ENCODE measurements around the gene UBR4.

The UBR4 gene

DNA sequence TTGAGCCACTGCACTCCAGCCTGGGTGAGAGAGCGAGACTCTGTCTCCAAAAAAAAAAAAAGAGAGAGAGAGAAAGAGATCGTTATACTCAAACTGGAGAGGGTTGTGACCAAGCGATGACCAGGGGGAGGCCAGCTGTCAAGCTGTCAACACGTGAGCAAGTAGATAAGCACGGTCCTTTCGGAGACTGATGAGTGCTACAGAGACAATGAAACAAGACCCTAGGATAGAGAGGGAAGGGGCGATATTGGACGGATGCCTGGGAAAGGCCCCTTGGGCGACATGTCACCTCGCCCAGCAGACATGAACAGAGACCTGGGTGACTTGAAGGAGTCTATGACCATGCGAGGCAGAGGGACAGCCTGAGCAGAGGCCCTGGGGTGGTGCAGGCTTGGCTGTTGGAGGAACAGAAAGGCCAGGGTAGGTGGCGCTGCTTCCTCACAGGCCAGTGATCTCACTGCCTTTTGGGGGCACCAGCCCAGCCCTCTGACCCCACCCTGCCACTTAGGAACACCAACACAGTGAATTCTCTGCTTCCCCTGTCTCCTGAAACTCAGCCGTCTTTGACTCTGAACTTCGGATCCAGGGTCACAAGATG is 152.8 kb downstream of the UBR4 start:
- no peak for DNase-seq (ENCODE audit: low read depth)

DNA sequence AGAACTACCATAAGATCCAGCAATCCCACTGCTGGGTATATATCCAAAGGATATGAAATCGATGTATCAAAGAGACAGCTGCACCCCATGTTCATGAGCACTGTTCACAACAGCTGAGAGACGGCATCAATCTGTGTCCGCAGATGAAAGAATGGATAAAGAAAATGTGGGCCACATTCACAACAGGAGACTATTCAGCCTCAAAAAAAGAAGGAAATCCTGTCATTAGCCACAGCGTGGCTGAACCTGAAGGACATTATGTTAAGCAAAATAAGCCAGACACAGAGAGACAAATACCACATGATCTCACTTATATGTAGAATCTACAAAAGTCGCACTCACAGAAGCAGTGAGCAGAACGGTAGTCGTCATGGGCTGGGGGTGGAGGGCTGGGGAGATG is 154.4 kb downstream of the UBR4 start:
- no peak for DNase-seq (ENCODE audit: low read depth)

DNA sequence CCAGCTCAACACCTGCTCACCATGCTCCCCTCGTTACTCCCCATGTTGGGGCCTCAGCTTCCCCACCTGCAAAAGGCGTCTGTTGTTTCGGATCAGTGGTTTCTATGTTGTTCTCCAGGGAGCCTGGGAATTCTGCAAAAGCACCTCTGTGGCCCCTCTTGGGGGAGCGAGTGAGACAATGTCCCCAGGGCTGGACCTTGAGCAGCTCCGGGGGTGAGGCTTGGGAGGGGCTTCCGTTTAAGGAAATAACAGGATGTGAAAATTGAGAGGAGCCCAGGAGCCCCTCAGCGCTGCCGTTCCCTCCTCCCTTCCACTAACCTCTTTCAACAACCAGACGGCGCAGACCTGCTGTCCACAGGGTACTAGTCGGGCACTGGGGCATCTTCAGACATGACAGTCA is 155.1 kb downstream of the UBR4 start:
- DNase-seq (ENCODE audit: low read depth) = no peak

DNA sequence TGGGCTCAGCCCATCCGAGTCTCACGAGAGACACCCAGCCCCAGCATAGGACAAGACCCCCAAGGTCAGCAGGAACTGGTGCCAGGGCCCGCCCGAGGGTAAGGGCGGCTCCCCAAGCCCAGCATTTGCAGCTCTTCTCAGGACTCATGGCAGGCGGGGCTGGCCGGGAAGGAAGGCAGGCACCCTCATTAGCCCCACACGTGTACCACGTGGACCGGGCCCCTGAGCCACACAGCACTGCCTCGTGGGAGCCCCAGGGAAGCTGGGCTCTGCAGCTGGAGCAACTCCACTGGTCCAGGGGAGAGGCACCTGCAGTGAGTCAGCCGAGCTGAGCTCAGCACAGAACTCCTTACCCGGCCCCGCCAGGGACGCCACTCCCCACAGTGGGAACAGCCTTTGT is 155.8 kb downstream of the UBR4 start:
- no peak for DNase-seq (ENCODE audit: low read depth)

DNA sequence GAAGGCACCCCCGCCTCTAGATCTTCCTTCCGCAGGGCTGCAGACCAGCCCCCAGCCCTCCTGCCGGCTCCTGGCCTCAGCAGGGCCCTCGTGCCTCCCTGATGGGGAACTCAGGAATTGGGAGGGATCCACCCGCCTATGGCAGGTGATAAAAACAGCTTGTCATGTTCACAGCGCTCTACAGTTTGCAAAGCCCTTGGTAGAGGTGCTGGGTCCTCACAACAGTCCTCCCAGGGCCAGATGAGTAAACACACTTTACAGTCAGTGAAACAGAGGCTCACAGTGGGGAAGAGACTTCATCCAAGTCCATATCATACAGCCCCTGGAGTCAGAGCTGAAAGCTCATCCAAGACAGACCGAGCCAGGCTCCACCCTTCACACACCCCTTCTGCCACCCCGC is 156.6 kb downstream of the UBR4 start:
- no peak for DNase-seq (ENCODE audit: low read depth)

DNA sequence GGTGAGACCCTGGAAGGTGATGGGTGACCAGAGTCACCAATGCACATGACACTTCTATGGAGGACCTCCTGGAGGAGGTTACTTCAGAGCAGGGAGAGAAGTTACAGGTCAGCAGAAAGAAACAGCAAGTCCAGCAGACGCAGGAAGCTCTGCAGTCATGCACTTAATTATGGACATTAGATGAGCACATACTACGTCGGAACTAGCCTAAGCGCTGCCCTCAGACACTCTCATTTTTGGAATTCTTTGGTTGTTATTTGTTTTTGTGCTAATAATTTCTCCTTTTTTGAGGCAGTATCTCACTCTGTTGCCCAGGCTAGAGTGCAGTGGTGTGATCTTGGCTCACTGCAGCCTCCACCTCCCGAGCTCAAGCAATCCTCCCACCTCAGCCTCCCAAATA is 160.3 kb downstream of the UBR4 start:
- DNase-seq (ENCODE audit: low read depth) = no peak

DNA sequence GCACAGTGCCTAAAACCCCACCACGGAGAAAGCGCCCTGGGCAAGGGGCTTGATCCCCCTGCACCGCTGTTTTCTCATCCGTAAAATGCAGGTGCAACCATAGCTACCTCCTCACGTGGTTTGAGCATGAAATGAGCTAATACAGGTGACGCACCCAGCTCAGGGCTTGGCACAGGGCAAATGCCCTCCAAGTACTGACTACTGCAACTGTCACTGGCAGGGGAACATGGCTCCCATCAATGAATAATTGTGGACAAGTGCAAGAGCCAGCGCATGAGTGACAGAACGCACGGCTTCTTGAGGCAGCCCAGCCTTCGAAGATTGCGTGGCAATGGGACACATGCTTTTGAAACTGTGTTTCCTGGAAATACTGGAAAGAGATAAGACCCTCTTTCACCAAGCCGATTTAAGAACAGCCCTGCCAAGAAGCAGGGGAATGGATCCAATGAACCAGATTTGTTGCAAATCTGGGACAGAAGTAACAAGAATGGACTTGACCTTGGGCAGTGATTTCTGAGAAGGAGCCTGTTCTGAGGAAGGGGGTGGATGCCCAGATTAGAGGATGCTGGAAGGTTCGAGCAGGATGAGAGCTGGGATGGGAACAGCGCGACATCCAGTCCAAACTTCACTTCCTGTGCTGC is 160.8 kb downstream of the UBR4 start:
- DNase-seq (ENCODE audit: low read depth) = no peak

DNA sequence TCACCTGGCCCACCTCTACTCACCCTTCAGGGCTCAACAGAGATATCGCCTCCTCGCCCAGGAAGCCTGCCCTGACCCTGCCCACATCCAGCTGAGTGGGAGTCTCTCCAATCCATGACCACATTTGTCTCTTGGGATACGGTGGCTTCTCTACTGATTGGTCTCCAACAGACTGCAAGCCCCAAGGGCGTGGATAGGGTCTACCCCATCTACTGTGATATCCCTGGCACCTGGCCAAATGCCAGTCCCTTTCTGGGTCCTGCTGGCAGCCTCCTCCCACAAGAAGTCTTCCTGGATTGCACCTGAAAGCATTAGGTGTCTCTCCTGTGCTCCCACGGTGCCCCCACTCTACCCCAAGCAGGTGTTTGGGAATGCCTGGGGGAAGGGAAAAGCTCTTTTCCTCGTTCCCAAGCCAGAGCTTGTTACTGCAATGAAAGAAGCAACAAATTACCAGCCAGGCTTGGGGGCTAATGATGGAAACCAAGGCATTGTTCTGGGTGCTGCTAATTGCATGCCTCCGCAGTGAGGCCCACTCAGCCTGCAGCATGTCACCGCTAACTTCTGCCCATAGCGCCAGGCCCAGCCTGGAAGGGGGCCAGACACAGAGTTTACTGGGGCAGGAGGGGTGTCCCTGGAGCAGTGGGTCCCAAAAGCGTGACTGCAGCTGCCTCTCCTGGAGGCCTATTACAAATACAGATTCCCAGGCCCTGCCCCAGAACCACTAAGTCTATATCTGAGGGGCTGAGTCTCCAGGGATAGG is 162.9 kb downstream of the UBR4 start:
- no peak for DNase-seq (ENCODE audit: low read depth)

DNA sequence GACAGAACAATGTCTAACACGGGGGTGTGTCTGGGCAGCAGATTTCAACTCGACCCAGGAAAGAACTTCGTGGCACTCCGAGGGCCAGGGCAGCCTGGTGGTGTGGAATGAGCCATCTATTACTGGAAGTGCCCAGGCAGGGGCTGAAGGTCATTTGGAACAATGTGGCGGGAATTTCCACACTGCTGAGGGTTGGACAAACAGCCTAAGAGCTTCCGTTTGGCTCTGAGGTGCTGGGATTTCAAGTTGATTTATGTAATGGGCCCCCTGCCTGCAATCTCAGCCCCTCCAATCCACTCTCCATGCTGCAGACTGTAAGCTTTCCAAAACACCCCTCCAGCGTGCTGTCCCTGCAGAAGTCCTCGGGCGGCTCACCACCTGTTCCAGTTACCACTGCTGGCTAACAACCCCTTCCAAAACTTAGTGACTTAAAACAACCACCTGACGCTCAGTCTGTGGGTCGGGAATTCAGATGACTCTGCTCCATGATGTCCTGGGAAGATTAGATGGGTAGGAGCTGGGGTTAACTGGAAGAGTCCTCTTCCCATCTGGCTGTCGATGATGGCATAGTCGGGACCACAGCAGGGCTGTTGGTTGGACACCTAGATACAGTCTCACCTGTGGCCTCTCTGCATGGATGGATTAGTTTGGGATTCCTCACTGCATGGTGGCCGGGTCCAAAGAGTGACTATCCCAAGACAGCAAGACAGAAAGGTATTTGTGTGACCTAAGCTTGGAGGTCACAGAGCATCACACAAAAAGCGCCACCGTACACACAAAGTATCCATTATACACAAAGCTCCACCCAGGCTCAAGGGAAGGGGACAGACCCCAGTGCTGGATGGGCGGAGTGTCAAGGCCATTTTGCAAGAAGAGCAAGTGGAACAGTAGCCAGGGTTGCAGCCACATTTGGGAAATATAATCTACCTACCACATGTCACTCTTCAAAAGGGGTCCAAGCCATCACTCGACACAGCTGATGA is 163.9 kb downstream of the UBR4 start:
- no peak for DNase-seq (ENCODE audit: low read depth)

DNA sequence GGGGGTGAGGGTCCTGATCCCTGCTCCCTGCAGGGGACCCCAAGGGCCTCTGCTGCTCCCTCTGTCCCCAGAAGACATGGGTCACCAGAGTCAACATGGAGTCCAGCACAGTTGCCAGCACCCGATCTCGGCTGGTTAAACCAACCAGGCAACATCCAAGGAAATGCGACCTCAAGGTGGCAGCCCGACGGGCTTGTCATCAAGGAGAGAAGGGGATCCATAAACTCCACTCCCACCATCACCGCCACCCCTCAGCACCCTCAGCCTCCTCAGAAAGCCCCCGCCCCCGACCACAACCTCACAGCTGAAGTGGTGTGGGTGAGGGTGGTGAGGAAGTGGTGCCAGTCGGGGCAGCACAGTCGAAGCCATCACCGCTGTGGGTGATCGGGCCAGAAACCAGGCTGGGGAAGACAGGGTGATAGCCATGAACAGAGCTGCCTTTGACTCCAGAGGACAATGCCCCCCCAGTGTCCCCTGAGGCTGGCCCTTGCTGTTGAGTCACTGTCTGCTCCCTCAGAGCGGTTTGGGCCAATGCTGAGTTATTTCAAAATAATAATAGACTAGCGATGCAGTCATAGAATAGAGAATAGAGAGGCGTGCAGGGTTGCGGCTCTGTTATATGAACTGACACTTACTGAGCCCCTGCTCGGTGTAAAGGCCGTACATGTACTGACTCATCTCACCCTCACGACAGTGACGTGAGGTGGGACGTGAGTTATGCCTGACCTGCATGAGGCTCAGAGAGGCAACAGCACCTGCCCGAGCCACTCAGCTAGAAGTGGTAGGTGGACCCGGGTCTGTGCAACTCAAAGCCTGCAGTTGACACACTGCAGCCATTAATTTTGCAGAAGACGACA is 164.9 kb downstream of the UBR4 start:
- DNase-seq (ENCODE audit: low read depth) = no peak

DNA sequence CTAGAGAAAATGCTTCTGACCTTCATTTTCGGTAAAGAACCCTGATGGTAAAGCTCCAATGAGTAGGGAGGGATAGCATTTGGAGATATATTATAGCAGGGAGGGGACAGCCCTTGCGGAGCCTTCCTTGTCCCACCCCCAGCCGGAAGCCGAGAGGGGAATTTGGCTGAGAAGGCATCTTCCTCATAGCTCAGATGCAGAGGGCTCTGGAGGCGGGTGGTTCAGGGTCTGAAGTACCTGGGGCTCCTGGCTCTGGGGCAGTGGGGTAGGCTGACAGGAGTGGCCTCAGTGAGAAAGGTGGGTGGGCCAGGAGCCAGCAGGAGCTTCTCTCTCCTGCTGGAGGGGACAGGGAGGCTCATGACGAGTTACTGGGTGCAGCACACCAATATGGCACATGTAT is 165.6 kb downstream of the UBR4 start:
- DNase-seq (ENCODE audit: low read depth) = no peak

DNA sequence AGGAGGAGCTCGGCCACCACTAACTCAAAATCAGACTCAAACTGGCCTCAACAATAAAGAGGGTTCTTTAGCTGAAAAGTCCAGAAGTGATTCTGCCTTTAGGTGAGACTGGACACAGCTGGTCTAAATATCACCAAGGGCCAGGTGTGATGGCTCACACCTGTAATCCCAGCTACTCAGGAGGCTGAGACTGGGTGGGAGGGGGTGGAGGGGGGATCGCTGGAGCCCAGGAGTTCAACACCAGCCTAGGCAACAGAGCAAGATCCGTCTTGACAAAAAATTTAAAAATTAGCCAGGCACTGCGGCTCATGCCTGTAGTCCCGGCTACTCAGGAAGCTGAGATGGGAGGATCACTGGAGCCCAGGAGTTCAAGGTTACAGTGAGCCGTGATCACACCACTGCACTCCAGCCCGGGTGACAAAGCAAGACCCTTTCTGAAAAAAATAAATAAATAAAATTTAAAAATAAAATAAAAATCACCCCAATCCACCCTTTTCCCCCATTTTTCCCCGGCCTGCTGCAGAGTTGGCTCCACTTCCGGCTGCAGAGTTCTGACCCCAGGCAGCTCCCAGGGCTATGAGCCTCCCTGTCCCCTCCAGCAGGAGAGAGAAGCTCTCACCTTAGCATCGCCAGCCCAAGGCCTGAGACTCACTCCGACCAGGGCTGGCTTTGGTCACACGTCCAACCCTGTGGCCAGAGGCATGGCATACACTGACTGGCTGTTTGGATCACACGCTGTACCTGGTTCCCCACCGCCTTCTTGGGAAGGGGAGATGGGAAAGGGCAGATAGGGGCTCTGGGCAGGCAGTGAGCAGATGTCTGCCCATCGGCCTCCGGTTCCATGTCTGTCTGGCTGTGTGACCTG is 166.3 kb downstream of the UBR4 start:
- no peak for DNase-seq (ENCODE audit: low read depth)

DNA sequence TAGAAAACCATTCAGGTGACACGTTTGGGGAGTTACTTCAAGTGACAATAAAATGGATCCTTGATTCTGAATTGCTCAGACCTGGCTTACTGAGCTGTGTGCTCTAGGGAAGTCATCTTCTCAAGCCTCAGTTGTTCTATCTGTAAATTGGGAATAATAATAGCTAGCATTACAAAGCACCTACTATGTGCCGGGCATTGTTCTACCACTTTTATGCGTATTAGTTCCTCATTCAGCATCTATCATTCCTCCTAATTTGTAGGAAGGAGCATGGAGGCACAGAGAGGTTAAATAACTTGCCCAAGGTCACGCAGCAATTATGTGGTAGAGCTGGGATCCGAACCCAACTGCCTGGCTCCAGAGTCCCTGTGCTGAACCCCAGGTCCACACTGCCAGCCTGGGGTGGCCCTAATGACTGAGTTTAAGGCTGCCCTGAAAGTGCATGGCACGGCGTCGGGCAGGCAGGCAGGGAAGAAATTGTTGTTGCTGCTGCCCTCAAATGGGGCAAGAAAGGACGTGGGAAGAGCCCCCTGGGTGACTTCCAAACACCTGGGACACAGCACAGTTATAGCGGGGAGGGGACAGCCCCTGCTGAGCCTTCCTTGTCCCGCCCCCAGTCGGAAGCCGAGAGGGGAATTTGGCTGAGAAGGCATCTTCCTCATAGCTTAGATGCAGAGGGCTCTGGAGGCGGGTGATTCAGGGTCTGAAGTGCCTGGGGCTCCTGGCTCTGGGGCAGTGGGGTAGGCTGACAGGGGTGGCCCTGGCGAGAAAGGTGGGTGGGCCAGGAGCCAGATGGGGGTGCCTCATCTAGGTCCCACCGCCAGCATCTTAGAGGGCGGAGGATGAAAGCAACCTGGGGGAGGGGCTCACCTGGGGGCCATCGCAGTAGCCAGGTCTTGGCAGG is 167.1 kb downstream of the UBR4 start:
- DNase-seq (ENCODE audit: low read depth) = no peak

DNA sequence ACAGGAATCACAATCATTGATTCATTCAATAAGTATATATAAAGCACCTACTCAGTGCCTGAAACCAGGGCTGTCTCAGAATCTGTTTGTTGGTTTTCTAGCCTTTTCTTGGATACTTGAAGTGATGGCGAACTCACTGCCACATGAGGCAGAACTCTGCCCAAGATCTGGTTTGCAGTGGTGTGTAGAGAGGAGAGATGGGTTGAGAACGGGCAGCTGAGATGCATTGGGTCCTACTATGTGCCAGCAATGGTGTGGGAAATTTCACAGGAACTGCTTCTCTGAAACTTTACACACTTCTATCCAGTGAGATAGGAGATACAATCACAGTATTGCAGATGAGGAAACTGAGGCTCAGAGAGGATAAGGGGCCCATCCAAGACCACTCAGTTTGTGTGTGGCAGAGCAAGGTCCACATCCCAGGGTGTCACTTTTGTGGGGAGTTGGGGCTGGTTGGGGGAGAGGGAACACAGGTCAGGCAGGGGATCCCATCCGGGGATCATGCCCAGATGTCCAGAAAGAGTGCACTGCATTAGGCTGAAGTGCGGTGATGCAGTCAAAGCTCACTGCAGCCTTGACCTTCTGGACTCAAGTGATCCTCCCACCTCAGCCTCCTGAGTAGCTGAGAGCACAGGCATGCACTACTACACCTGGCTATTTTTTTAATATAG is 169.9 kb downstream of the UBR4 start:
- DNase-seq (ENCODE audit: low read depth) = no peak

DNA sequence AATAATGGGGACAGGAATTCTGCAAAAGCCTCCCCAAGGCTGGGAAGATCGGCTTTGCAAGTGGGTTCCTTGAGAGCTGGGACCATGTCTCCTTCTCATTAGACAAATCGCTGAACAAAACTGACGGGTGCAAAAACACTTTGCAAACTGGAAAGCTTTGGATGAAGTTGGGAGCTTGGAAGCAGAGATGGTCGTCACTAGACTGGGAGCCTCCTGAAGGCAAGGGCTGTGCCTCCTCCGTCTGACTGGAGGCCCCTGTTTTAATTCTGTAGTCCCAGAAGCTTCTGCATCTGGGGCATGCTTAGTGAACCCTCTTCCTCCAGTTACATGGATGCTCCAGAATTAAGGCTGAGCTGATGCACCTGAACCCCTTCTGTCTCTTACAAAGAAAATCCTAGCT is 171.3 kb downstream of the UBR4 start:
- DNase-seq (ENCODE audit: low read depth) = no peak

DNA sequence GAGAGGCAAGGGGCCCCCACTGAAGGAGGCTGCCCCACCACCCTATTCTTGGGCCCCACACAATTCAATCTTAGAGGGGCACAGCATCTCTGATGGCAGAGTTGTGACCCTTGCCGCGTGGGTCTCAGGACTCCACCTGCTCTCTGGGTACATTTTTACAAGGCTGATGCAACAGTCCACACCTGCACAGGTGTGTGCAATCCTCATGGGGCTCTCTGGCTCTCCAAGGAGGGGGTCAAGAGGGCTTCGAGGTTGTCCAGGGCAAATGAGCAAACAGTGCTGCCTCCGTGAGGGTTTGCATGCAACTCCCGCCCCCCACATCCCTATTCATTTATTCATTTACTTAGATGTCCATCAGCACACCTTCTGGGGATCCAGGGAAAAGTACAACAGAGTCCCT is 172.0 kb downstream of the UBR4 start:
- no peak for DNase-seq (ENCODE audit: low read depth)

DNA sequence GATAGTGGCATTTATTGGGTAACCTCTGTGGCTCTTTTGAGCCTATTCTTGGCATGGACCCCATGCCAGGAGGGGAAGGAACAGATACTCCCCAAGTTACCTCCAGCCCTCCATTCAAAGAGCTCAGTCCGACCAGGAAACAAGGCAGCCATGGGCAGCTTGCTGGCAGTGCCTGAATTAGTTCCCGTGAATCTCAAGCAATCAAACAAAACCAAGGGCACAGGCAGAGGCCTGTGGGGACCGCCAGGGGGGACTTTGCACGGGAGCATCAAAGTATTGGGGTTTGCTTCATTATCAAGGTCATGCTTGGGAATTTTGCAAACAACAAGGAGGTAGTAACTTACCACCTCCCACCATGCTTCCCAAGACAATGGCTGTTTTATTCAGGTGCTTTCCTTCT is 172.4 kb downstream of the UBR4 start:
- DNase-seq (ENCODE audit: low read depth) = no peak

DNA sequence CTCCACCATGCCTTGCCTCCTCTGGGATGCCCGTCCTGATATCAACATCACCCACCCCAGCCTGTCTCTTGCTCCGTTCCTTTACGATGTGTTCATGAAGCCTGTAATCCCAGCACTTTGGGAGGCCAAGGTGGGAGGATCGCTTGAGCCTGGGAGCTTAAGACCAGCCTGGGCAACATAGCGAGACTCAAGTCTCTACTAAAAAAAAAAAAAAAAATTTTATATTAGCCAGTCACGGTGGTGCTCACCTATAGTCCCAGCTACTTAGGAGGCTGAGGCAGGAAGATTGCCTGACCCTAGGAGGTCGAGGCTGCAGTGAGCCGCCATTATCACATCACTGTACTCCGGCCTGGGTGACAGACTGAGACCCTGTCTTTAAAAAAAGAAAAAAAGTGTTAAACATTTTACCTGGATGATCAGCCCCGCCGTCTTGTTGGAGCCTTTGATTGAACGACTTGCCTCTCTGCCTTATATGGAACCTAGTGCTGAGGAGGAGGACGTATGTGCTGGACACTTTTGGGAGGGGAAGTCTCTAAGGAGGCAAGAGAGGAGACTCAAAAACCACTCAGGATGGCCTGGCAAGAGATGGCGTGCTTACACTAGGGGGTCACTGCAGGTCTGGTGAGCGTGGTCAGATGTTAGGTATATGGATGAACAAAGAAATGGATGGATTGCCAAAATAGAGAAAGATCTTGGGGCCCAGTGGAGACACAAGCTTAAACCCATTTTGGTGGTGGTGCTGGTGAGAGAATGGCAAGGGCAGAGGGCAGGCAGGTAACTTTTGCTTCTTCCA is 173.1 kb downstream of the UBR4 start:
- no peak for DNase-seq (ENCODE audit: low read depth)

Measured in stimulated activated CD4-positive, alpha-beta T cell treated with anti-CD3 and anti-CD28 coated beads, Interleukin-2, amount 100 ng/mL, for 4 hours (primary cell).